ENCODE data around the gene CCDC85C. TPM values are rescaled to one million over a fixed set of nuclear protein-coding genes. Genes with fewer than 3 reads are reported as not detected.

The CCDC85C gene
- total RNA-seq, 2 donors from 2014 or later: 32.8 to 45.8 TPM

DNA sequence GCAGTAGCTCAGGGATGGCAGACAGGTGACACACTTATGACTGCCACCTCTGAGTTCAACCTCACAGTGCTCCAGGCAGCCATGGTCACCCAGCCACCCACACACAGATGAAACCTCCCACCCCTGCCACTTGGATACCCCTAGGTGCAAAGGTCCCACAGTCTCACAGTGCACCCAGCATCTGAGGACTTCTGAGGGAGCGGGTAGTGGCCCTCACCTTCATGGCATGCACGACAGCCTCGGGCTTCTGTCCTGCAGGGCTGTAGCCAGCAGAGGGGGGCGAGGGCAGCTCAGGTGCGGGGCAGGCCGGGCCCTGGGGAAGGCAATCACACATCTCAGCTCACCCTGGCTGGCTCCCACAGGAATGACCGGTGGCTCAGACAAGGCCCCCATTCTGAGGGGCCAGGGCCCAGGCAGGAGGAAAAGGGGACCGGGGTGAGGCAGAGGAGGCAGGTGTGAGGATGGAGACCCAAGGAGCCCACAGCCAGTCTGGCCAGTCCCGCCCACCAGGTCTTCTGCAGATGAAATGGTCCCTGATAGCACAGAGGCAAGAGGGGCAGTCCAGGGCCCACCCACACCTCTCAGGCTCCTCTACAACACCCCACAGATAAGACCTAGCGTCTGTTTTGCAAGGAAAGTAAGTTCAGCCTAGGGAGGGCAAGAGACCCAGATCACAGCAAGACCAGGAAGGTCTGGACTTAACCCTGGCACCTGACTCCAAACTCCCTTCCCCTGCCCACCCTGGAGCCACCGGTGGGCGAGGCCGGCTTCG is 87.0 kb downstream of the CCDC85C start:
- peaks cover 6% of the 10 kb centered on the region for H3K36me3 ChIP-seq (ENCODE audit: control insufficient read depth, insufficient read depth, low read length)
- H3K27ac Mint-ChIP-seq: no peak overlapping the region
- no peaks in the 10 kb centered on the region for H3K27me3 ChIP-seq (ENCODE audit: control insufficient read depth, insufficient read depth, low read length, poor library complexity, severe bottlenecking)
- H3K4me3 Mint-ChIP-seq: no peak overlapping the region
- peaks cover 5% of the 10 kb centered on the region for H3K36me3 Mint-ChIP-seq (ENCODE audit: low read depth)
- no peak overlapping the region for H3K9ac ChIP-seq (ENCODE audit: extremely low read depth, low read length, poor library complexity, severe bottlenecking)
- H3K4me3 ChIP-seq (ENCODE audit: low read length): no peak overlapping the region
- DNase-seq: peak; percentile 65
- TF ChIP-seq, protein P1, sequence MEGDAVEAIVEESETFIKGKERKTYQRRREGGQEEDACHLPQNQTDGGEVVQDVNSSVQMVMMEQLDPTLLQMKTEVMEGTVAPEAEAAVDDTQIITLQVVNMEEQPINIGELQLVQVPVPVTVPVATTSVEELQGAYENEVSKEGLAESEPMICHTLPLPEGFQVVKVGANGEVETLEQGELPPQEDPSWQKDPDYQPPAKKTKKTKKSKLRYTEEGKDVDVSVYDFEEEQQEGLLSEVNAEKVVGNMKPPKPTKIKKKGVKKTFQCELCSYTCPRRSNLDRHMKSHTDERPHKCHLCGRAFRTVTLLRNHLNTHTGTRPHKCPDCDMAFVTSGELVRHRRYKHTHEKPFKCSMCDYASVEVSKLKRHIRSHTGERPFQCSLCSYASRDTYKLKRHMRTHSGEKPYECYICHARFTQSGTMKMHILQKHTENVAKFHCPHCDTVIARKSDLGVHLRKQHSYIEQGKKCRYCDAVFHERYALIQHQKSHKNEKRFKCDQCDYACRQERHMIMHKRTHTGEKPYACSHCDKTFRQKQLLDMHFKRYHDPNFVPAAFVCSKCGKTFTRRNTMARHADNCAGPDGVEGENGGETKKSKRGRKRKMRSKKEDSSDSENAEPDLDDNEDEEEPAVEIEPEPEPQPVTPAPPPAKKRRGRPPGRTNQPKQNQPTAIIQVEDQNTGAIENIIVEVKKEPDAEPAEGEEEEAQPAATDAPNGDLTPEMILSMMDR (conservative IDR thresholded peaks at IDR 0.05): peak; percentile 29
- no peaks in the 10 kb centered on the region for H3K9me3 Mint-ChIP-seq
- WGBS, 2 experiments (ENCODE audit: insufficient coverage in 1 of 2, insufficient read length in 1 of 2): 92 to 93% methylated on average over 9 to 14 of the region's 14 CpGs
- no peaks in the 10 kb centered on the region for H3K27me3 Mint-ChIP-seq (ENCODE audit: insufficient read depth)
- H3K4me1 Mint-ChIP-seq: no peaks in the 10 kb centered on the region
- peaks cover 3% of the 10 kb centered on the region for H3K4me1 ChIP-seq (ENCODE audit: control insufficient read depth, insufficient read depth, low read length)
- H3K9me3 ChIP-seq (ENCODE audit: control insufficient read depth, low read length): no peaks in the 10 kb centered on the region
- H3K27ac ChIP-seq (ENCODE audit: low read depth, low read length): no peak overlapping the region

DNA sequence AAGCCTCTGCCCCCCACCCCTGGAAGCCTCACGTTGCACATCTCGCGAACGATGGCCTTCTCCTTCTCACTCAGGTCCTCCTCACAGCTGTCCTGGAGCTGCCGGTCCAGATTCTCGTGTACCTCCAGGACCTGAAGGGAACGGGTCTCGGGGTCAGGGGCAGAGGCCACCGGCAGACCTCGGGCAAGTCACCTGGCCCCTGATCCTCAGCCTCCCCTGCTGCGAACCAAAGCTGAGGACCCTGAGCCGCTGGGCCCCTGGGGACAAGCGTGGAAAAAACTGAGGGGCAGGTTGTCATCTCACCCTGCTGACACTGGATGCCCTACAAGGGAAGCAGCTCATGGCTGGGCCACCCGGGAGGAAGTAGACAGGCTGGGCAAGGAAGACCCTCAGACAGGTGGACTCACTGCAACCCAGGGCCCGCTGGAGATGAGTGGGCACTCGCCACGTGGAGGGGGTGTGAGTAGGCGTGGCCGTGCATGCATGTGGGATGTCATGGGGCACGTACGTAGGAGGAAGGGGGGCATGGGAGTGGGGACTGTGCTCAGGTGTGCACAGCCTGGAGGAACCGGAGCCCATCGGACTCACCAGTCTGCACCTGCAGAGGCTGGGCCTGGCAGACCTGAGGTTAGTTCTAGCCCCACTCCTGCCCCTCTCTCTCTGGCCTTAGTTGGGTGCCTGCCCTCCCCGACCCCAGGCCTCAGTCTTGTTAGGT is 87.7 kb downstream of the CCDC85C start:
- Histone ChIP-seq H3K9me3 (ENCODE audit: control insufficient read depth, low read length) (no peaks in the 10 kb centered on the region), H3K4me3 (ENCODE audit: low read length) (no peak overlapping the region), H3K27ac (ENCODE audit: low read depth, low read length) (no peak overlapping the region), H3K4me1 (ENCODE audit: control insufficient read depth, insufficient read depth, low read length) (no peaks in the 10 kb centered on the region), H3K27me3 (ENCODE audit: control insufficient read depth, insufficient read depth, low read length, poor library complexity, severe bottlenecking) (no peaks in the 10 kb centered on the region), H3K36me3 (ENCODE audit: control insufficient read depth, insufficient read depth, low read length) (peaks cover 13% of the 10 kb centered on the region), H3K9ac (ENCODE audit: extremely low read depth, low read length, poor library complexity, severe bottlenecking) (no peak overlapping the region)
- WGBS, 2 experiments (ENCODE audit: insufficient coverage in 1 of 2, insufficient read length in 1 of 2): 93 to 94% methylated on average over 18 to 24 of the region's 24 CpGs
- Mint-ChIP-seq H3K27ac (no peak overlapping the region), H3K4me1 (no peaks in the 10 kb centered on the region), H3K36me3 (ENCODE audit: low read depth) (peaks cover 5% of the 10 kb centered on the region), H3K9me3 (no peaks in the 10 kb centered on the region), H3K27me3 (ENCODE audit: insufficient read depth) (no peaks in the 10 kb centered on the region), H3K4me3 (no peak overlapping the region)
- peak; percentile 39 for DNase-seq
- TF ChIP-seq, protein P1 (conservative IDR thresholded peaks at IDR 0.05): no peak

DNA sequence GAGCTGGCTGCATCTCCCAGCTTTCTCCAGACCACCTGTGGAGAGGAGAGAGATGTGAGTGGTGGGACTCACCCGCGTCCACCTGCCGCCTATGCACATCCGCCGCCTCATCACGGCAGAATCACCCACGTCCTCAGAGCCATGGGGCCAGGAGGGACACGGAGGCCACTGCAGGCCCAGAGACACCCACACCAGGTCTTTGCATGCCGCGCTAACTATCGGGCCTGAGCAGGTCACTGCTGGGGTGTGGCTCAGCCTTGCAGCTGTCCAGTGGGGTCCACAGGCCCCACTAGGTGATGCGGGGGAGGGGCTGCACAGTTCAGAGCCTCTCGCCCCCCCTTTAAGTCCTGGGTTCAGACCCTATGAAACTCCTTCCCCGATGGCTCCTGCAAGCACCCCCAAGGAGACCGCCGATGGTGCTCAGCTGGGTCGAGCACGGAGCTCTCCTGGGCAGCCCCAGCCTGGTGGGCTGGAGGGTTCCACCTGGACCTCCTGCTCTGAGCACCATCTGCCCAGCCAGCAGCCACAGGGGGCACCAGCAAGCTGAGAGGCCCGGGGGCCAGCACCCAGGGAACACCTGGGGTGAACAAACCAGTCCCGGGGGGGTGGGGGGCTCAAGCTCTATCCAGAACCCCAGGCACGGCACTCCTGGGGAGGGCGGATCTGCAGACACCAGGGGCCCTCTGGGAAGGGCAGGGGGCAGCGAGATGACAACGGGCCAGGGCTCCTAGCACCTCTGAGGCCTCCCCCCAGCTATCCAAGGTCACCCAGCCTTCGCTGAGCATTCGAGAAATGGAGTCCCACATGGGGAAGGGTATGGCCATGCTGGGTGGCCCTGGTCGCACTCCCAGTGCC is 88.5 kb downstream of the CCDC85C start:
- Histone ChIP-seq H3K27ac (ENCODE audit: low read depth, low read length) (no peak overlapping the region), H3K9me3 (ENCODE audit: control insufficient read depth, low read length) (no peaks in the 10 kb centered on the region), H3K36me3 (ENCODE audit: control insufficient read depth, insufficient read depth, low read length) (peaks cover 20% of the 10 kb centered on the region), H3K27me3 (ENCODE audit: control insufficient read depth, insufficient read depth, low read length, poor library complexity, severe bottlenecking) (no peaks in the 10 kb centered on the region), H3K9ac (ENCODE audit: extremely low read depth, low read length, poor library complexity, severe bottlenecking) (no peak overlapping the region), H3K4me1 (ENCODE audit: control insufficient read depth, insufficient read depth, low read length) (no peaks in the 10 kb centered on the region), H3K4me3 (ENCODE audit: low read length) (no peak overlapping the region)
- Mint-ChIP-seq H3K27me3 (ENCODE audit: insufficient read depth) (no peaks in the 10 kb centered on the region), H3K9me3 (no peaks in the 10 kb centered on the region), H3K27ac (no peak overlapping the region), H3K36me3 (ENCODE audit: low read depth) (peaks cover 9% of the 10 kb centered on the region), H3K4me3 (no peak overlapping the region), H3K4me1 (peaks cover 3% of the 10 kb centered on the region)
- 89 to 92% methylated on average over 10 to 27 of the region's 27 CpGs for WGBS, 2 experiments (ENCODE audit: insufficient coverage in 1 of 2, insufficient read length in 1 of 2)
- TF ChIP-seq, protein P1 (conservative IDR thresholded peaks at IDR 0.05): no peak
- DNase-seq: no peak

Data from endodermal cell (in vitro differentiated cells).